Endothelial cell of umbilical vein (primary cell): Measurements from ENCODE around the gene UTP18. TPM values are rescaled to one million over a fixed set of nuclear protein-coding genes. Genes with fewer than 3 reads are reported as not detected.

Experiments used
- BruUV-seq: library from RNA; stranded (reverse); fragments of 400-500 nt; replicated peaks from 2 replicates; lab custom pipeline; 2021; lab: Mats Ljungman, UMichigan
- CTCF ChIA-PET: fragments of 300-600, 350-600 bp; sonication (Branson Sonifier 250); formaldehyde crosslinking; loops from one replicate; lab custom pipeline; 2021; ENCODE audit warnings: antibody characterized with exemption, inconsistent platforms; lab: Charles Lee
- POLR2A ChIA-PET: fragments of 300-600, 350-600 bp; sonication (Branson Sonifier 250); formaldehyde crosslinking; loops from one replicate; lab custom pipeline; 2021; ENCODE audit warnings: antibody characterized with exemption, inconsistent platforms; lab: Charles Lee
- DNase-seq: peaks from one replicate; pipeline ENCODE4 v3.0.0-alpha.2; 2011; ENCODE audit warnings: low read depth, low spot score
- FAIRE-seq: peaks from 2 replicates; lab custom pipeline; 2011; peaks lifted over from hg19 to GRCh38; lab: Jason Lieb, UNC
- H2AFZ ChIP-seq: 2 replicates; pipeline ENCODE4 v1.6.0; 2012; ENCODE audit warnings: low read depth, low read length, control low read depth, inconsistent platforms
- H3K27ac ChIP-seq: 2 replicates; pipeline ENCODE4 v1.5.1; 2011; ENCODE audit warnings: low read depth, mild to moderate bottlenecking, control low read depth, low read length, moderate library complexity; ENCODE audit not compliant: insufficient read depth
- H3K27me3 ChIP-seq, 2 experiments: 2 replicates each; pipeline versions ENCODE4 v1.6.0 to v1.6.1; 2011; ENCODE audit warnings: low read length in 2 of 2, mixed read lengths in 1 of 2; ENCODE audit not compliant: control insufficient read depth in 2 of 2, insufficient read depth in 2 of 2
- H3K36me3 ChIP-seq, 2 experiments: 2 replicates in 1 of 2; 3 replicates in 1 of 2; pipeline ENCODE4 v1.5.1; 2011; ENCODE audit warnings: low read length in 2 of 2, mild to moderate bottlenecking in 1 of 2, moderate library complexity in 1 of 2; ENCODE audit not compliant: control insufficient read depth in 2 of 2, insufficient read depth in 2 of 2; ENCODE audit errors: extremely low read depth in 1 of 2
- H3K4me1 ChIP-seq: 3 replicates; pipeline ENCODE4 v1.5.1; 2011; ENCODE audit warnings: mild to moderate bottlenecking, low read length; ENCODE audit not compliant: control insufficient read depth, insufficient read depth; ENCODE audit errors: extremely low read depth
- H3K4me2 ChIP-seq: 2 replicates; pipeline ENCODE4 v1.6.1; 2011; ENCODE audit warnings: low read length, control low read depth, mixed read lengths; ENCODE audit not compliant: insufficient read depth
- H3K4me3 ChIP-seq, 3 experiments: fragments of 200-600 bp in 1 of 3; sonication (generic), shearing (Covaris generic) in 1 of 3; replicated peaks in 1 of 3; 2 replicates each; pipeline ENCODE4 v1.5.1; 2011 to 2016; ENCODE audit warnings: control low read depth in 3 of 3, low read length in 3 of 3, mild to moderate bottlenecking in 2 of 3, inconsistent platforms in 1 of 3, low read depth in 1 of 3, moderate library complexity in 1 of 3; ENCODE audit not compliant: insufficient read depth in 1 of 3
- H3K79me2 ChIP-seq: 2 replicates; pipeline ENCODE4 v1.6.0; 2012; ENCODE audit warnings: low read length, inconsistent platforms; ENCODE audit not compliant: control insufficient read depth, insufficient read depth
- H3K9ac ChIP-seq: replicated peaks from 2 replicates; pipeline ENCODE3; 2011; ENCODE audit warnings: low read length, control low read depth; ENCODE audit not compliant: insufficient read depth; ENCODE audit errors: extremely low read depth
- H3K9me1 ChIP-seq: replicated peaks from 3 replicates; pipeline ENCODE4 v1.6.0; 2011; ENCODE audit warnings: mild to moderate bottlenecking, low read length; ENCODE audit not compliant: control insufficient read depth, insufficient read depth; ENCODE audit errors: extremely low read depth
- H3K9me3 ChIP-seq: replicated peaks from 2 replicates; pipeline ENCODE4 v1.5.1; 2012; ENCODE audit warnings: low read length, inconsistent platforms; ENCODE audit not compliant: control insufficient read depth, insufficient read depth
- H4K20me1 ChIP-seq: replicated peaks from 2 replicates; pipeline ENCODE3; 2011; ENCODE audit warnings: mild to moderate bottlenecking, low read length; ENCODE audit not compliant: control insufficient read depth, insufficient read depth; ENCODE audit errors: extremely low read depth
- CTCF ChIP-seq, 2 donors: IDR thresholded peaks; 1 replicate in 1 of 2; 2 replicates in 1 of 2; pipeline ENCODE4 v1.5.1; 2011; ENCODE audit warnings: low read length in 2 of 2, mild to moderate bottlenecking in 2 of 2, moderate library complexity in 2 of 2, control low read depth in 1 of 2, inconsistent platforms in 1 of 2, low read depth in 1 of 2; ENCODE audit not compliant: insufficient read depth in 1 of 2; ENCODE audit errors: extremely low read depth in 1 of 2
- EZH2 ChIP-seq: IDR thresholded peaks from 2 replicates; pipeline ENCODE4 v1.6.1; 2012; ENCODE audit warnings: borderline replicate concordance, low read depth, mild to moderate bottlenecking, moderate library complexity, low read length, inconsistent platforms; ENCODE audit not compliant: severe bottlenecking
- FOS ChIP-seq: IDR thresholded peaks from 2 replicates; pipeline ENCODE4 v1.6.1; 2011; ENCODE audit warnings: mild to moderate bottlenecking, low read length, moderate library complexity, borderline replicate concordance; ENCODE audit not compliant: insufficient read depth
- GATA2 ChIP-seq: IDR thresholded peaks from 2 replicates; pipeline ENCODE4 v1.7.0; 2011; ENCODE audit warnings: low read depth, mild to moderate bottlenecking, moderate library complexity, mixed read lengths, low read length; ENCODE audit not compliant: insufficient read length, insufficient read depth
- JUN ChIP-seq: IDR thresholded peaks from 2 replicates; pipeline ENCODE4 v1.6.1; 2011; ENCODE audit warnings: borderline replicate concordance, low read depth; ENCODE audit not compliant: insufficient read length, insufficient read depth
- MAX ChIP-seq: IDR thresholded peaks from 2 replicates; pipeline ENCODE4 v1.6.1; 2011; ENCODE audit not compliant: insufficient read depth, insufficient read length
- MYC ChIP-seq: IDR thresholded peaks from one replicate; pipeline ENCODE4 v1.6.1; 2011; ENCODE audit warnings: mild to moderate bottlenecking, low read depth, low read length
- POLR2A ChIP-seq: IDR thresholded peaks from 2 replicates; pipeline ENCODE4 v1.6.1; 2012; ENCODE audit warnings: low read depth, mild to moderate bottlenecking, control low read depth, low read length
- POLR2AphosphoS5 ChIP-seq: IDR thresholded peaks from 2 replicates; pipeline ENCODE4 v1.6.1; 2012; ENCODE audit warnings: low read depth, mild to moderate bottlenecking, control low read depth, low read length, moderate library complexity; ENCODE audit not compliant: insufficient read depth
- dilution Hi-C: fragments of 300-500 bp; cut with MboI; formaldehyde crosslinking; loops from one replicate; pipeline ENCODE4 v1.15.0; 2019; ENCODE audit warnings: low sequenced_read_pairs; ENCODE audit not compliant: extremely low pct_ligation_motif_present
- intact Hi-C: fragments of 100-400 bp; cut with micrococcal nuclease; formaldehyde crosslinking; loops from one replicate; pipeline ENCODE4 v1.10.0; 2022
- polyA plus RNA-seq, 4 experiments: library from polyadenylated mRNA; depleted of rRNA in 3 of 4; stranded (reverse) in 3 of 4; unstranded in 1 of 4; fragments of >200 nt; gene quantifications; 2 replicates each; pipeline versions ENCODE4 v1.2.1 to v1.2.3, GENCODE V29; 2011 to 2012; ENCODE audit warnings: missing spikeins in 1 of 4
- total RNA-seq: library from RNA; stranded (reverse); gene quantifications from 2 replicates; pipeline ENCODE4 v1.2.3, GENCODE V29; 2021

Gene UTP18
- total and polyA plus RNA-seq, 2 donors (not counting 3 experiments of a cell fraction or from before 2014, with no cell fraction given), result 9.1 to 29.3 TPM

DNA sequence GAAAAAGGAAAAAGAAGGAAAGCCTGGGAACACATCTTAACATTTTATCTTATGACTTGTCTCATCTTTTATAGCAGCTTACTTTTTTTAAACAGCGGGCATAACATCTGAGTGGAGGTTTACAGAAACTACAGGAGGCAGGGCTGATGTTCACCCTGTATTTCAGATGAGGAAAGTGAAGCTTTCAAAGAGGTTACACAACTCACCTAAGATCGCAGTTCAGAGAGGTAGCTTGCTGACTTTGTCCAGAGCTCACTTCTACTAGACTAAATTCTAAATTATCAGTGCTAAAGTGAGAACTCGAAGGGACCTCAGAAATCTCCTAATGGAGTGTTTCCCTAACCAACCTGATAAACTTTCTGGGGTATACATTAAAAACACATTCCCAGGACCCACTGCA is 4.2 kb upstream of the UTP18 start:
- Histone ChIP-seq H2AFZ (no peak overlapping the region), H3K36me3 (no peaks in the 10 kb centered on the region)

More for the DNA sequence above, 4.2 kb upstream of the UTP18 start:
- Histone ChIP-seq H3K79me2 (peaks cover 60% of the 10 kb centered on the region), H3K27ac (no peak overlapping the region), H3K9me3 (no peaks in the 10 kb centered on the region), H4K20me1 (no peaks in the 10 kb centered on the region), H3K9me1 (no peaks in the 10 kb centered on the region), H3K4me2 (no peak overlapping the region), H3K4me3 (no peak overlapping the region), H3K4me1 (peaks cover 18% of the 10 kb centered on the region), H3K9ac (no peak overlapping the region), H3K27me3 (no peaks in the 10 kb centered on the region)
- ChIA-PET CTCF (interaction anchor here (1.8 kb wide), 1 partner anchor 13 kb away, joined by 4 read pairs; no protein-coding TSS in a partner anchor), POLR2A (no interaction called here)
- DNase-seq (no peak), FAIRE-seq (no peak)
- TF ChIP-seq MAX (no peak), MYC (no peak), CTCF (IDR thresholded peaks at IDR 0.05; ENCODE audit: extremely low read depth in 1 of 2, insufficient read depth in 1 of 2, low read depth in 1 of 2, low read length in 2 of 2) (no peak), POLR2A (no peak), FOS (no peak), GATA2 (no peak), EZH2 (no peak), JUN (no peak), POLR2AphosphoS5 (no peak)
- BruUV-seq, result no TSS peak
- intact Hi-C loops (no loop called here), dilution Hi-C loops (no loop called here)
